NCI-H526 treated with DMSO at 0.1 percent for 48 hours (cell line): ENCODE results near the gene PLVAP.
"Not testable (repeated sequence)": the region's sequence is repeated elsewhere in the genome, so short reads cannot be mapped to it uniquely, and the experiment has no call there.

Experiments used
- DNase-seq: peaks from one replicate; lab custom pipeline; 2025; lab: John Stamatoyannopoulos, UW

PLVAP gene

GRCh38 chr19:17401628-17402027 lies 24.5 kb upstream of the PLVAP start:
- DNase-seq, result no peak

DNA sequence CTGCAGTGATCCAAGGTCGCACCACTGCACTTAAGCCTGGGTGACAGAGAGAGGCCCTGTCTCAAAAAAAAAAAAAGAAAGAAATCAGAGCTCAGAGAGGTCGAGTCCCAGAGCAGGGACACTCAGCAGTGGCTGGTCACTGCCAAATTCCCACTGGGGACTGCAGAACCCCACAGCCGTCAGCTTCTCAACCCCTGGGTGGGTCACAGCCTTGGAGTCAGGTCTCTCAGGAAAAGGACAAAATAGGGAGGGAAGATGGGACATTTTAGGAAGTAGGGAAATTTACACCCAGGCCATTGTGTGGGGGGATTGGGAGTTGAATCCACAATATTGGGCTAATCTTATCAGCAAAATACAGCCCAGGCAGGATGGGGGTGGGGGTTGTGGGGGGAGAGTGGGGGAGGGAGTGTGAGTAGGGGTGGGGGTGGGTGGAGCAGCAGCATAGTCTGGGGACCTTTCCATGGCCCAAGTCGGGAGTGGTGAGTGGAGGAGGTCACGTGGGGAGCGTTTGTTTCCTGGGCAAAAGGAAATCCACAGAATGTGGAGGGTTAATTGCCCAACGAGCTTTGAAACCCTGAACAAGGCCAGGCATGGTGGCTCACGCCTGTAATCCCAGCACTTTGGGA lies 21.9 kb upstream of the PLVAP start:
- no peak for DNase-seq

GRCh38 chr19:17394891-17395415 lies 17.8 kb upstream of the PLVAP start:
- no peak for DNase-seq

GRCh38 chr19:17393914-17394313 lies 16.8 kb upstream of the PLVAP start, which contains the start of gene CCDC194:
Gene CCDC194, minus strand, starts transcription at chr19:17394196. Its CDS starts 38 bp downstream, at chr19:17394158.
- no peak for DNase-seq

- no peak for DNase-seq
These were observed 15.9 kb upstream of the PLVAP start for GRCh38 chr19:17393002-17393401.

DNA sequence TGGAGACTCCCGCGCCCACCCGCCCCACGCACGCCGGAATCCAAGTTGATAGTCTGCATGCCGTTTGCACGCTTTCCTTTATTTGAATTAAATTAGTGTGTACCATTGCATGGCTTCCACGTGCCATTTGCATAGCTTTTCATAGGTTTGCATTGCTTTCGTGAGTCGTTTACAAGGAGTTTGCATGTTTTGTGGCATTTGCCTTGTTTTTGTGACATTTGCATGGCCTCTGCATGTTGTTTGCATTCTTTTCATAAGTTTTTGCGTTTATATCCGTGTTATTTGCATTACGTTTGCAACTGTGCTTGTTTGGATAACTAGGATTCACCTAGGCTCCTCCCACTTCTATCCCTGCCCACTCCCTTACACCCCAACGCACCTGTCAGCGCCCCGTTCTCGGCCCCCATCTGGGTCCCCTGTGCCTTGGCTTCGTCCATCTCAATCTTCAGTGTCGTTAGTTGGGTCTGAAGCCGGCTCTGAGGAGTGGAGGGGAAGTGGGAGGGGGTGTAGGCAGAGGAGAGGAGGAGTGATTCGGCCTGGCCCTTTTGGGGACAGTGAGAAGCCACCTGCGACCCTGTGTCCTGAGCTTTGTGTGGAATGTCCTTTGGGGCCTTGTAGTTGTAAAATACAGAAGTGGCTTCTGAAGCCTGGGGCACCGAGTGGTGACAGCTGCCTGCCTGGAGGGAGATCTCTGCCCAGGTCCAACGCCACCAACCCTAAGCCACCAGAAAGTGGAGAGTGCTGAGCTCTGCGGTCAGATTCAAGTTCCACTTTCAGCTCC lies 14.4 kb upstream of the PLVAP start:
- DNase-seq, result peak; percentile 45

- peak; percentile 45 for DNase-seq
These were observed 13.7 kb upstream of the PLVAP start for GRCh38 chr19:17390665-17391370.

DNA sequence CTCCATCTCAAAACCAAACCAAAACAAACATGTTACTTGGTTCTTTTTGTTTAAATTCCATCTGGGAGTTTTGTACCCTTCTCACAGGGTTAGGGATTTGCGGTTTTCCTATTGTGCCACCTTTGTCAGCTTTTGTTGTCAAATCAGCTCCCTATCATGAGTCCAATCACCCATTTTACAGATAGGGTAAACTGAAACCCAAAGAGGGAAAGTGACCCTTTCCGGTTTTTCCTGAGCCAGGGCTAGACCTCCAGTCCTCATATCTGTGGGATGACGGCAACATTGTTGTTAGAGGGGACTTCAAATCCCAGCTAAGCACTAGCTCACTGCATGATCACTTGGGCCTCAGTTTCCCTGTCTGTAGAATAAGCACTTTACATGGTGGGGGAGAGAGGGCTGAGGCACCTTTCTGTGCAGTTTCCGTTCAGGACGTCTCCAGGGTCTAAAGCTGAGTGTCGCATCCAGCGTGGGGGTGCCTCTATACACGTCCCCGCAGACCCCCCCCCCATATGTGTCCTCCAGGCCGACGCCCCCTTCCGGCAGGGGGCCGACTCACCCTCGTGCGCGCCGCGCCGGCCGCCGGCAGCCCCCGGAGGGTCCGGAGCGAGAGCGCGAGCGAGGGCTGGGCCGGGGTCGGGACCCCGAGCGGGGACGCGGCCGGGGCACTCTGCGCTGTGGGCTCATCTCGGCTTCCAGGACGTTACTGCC lies 13.0 kb upstream of the PLVAP start:
- no peak for DNase-seq

DNA sequence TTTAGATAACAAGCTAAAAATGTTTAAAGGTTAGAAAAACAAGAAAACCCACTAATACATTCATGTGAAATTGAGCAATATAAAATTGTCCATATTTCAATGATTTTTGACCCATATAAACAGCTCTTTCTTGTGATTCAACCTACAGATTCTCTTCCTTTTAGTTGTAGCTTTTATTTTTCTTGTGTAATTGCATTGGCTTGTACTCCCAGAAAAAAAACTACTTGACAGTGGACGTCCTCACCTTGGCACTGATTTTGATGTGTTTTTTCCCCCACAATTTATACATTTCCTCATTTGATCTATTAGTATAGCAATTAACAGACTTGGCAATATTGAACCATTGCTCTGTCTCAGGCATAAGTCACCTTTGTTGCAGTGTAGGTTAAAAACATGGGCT lies 12.1 kb upstream of the PLVAP start:
- DNase-seq, result no peak

GRCh38 chr19:17385878-17386611 lies 8.9 kb upstream of the PLVAP start:
- DNase-seq, result no peak

DNA sequence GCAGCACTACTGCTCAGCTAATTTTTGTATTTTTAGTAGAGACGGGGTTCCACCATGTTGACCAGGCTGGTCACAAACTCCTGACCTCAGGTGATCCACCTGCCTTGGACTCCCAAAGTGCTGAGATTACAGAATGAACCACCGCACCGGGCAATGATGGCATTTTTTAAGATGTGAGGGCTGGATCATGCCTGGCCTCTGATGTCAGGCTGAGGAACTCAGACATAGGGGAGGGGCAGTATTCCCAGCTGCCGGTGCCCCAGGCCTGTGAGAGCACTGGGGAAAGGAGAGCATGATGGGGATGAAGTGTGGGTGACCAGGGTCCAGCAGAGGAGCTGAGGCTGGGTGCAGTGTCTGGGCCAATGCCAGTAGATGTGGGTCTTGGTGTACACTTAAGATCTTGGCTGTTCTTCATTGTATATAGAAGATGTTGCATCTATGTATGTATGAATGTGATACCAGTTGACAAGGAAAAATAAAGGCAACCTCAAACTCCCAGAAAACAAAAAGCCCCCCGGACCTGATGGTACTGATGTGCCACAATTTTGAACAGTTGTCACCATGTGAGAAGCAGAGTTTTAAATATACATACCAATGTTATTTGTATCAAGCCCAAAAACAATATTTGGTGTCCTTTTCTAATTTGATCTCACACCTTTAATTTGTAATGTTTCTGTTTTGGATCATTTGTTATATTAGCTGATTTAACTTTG lies 3.4 kb upstream of the PLVAP start:
- DNase-seq, result no peak

DNA sequence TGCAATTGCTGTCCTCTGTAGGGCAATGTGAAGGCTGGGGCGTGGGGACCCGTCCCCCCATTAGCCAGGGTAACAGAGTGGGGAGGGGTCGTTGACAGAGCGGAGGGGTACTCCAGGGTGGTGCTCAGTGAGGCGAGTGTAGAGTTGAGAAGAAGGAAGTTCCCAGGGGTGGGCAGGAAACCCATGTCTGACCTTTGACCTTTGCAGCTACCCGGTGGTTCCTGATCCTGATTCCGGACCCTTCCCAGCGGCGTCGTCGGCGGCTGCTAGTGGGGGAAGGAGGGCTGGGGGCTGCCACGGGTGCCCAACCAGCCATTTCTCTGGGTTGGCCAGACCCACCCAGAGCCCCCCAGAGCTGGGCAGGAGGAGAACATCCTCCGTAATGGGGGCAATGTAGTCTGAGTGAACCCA lies 2.1 kb upstream of the PLVAP start:
- no peak for DNase-seq

- DNase-seq, result no peak
These were observed 1.1 kb upstream of the PLVAP start for GRCh38 chr19:17378271-17378670.

DNA sequence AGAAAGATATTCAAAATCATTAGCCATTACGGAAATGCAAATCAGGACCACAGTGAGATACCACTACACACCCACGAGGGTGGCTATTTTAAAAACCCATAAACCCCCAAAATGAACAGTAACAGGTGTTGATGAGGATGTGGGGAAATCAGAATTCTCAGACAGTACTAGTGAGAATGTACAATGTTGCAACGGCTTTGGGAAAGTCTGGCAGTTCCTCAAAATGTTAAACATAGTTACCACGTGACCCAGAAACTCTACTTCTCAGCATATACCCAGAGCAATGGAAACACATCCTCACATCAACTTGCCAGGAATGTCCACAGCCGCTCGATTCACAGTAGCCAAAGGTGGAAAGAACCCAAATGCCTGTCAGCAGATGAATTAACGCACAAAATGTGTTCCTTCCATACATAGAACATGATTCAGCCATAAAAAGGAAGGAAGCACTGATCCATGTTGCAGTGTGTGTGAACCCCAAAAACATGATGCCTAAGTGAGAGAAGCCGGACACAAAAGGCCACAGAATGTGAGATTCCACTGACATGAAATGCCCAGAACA lies 7.0 kb downstream of the PLVAP start:
- DNase-seq, result no peak

DNA sequence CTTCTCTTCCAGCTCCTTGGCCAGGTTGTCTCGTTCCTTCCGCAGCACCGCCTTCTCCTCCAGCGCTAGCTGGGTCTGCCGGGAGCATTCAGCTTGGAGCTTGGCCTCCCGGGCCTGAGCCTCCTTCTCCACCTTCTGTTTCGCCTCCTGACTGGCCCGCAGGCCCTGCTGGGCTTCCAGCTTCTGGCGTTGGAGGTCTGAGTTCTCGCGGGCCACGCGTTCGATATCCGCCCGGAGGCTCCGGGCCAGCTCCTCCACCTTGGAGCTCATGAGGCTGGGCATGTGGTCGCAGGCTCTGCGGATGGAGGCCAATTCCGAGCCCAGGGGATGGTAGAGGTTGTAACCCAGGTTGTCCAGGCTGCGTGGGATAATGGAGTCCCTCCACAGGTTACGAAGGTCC lies 11.8 kb downstream of the PLVAP start:
- DNase-seq, result no peak

- not testable (repeated sequence) for DNase-seq
These were observed 13.1 kb downstream of the PLVAP start for GRCh38 chr19:17363852-17364605.

GRCh38 chr19:17359905-17360800 lies 17.0 kb downstream of the PLVAP start:
- DNase-seq, result no peak

- DNase-seq, result no peak
These were observed 18.7 kb downstream of the PLVAP start for GRCh38 chr19:17358395-17358794.

DNA sequence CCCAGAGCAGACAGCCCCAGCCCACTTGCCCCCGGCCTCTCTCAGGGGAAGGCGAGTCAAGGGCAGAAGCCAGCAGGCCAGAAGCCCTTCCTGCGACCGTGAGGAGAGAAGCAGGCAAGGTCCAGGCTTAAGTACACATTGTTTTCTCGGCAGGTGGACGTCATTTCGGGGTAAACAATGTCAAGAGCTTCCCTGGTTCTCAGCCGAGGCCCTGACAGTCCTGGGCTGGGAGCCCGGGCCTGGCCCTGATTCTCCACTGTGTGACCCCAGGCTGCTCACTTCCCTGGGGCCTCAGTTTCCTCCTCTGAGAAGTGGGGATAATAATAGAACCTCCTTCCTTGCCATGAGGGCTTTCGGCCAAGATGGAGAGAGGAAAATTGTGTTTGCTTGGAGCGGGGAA lies 19.4 kb downstream of the PLVAP start:
- no peak for DNase-seq
